OCI-LY1 (cell line): ENCODE measurements around the gene C2CD4D.

Experiments
- EZH2 ChIP-seq: fragments of 200-600 bp; sonication (generic), shearing (Covaris generic); IDR thresholded peaks from 2 replicates; pipeline ENCODE4 v1.8.0; 2017; ENCODE audit warnings: borderline replicate concordance, mixed run types, mild to moderate bottlenecking, antibody characterized with exemption, low read length, moderate library complexity, mixed read lengths
- TF ChIP-seq, protein P1 (sequence below): fragments of 200-600 bp; sonication (generic), shearing (Covaris generic); IDR thresholded peaks from 2 replicates; pipeline ENCODE4 v1.5.1; 2017; ENCODE audit warnings: mild to moderate bottlenecking, antibody characterized with exemption, low read length, moderate library complexity, mixed read lengths

DNA sequence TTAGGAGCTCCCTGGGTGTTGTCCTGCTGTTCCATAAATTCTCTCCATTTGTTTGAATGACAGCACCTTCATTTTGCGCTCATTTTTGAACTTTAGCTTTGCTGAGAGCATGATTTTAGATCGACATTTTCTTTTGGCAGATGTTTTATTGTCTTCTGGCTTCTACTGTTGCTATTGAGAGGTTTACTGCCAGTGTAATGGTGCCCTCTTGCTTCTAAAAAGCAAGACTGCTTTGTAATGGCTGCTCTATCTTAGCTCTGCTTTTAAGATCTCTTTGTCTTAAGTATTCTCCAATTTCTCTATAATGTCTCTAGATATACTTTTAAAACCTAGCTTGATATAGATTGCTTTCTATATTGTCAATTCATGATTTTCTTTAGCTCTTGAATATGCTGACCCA lies 41.9 kb upstream of the C2CD4D start:
- TF ChIP-seq EZH2, result no peak
- TF ChIP-seq, protein P1, sequence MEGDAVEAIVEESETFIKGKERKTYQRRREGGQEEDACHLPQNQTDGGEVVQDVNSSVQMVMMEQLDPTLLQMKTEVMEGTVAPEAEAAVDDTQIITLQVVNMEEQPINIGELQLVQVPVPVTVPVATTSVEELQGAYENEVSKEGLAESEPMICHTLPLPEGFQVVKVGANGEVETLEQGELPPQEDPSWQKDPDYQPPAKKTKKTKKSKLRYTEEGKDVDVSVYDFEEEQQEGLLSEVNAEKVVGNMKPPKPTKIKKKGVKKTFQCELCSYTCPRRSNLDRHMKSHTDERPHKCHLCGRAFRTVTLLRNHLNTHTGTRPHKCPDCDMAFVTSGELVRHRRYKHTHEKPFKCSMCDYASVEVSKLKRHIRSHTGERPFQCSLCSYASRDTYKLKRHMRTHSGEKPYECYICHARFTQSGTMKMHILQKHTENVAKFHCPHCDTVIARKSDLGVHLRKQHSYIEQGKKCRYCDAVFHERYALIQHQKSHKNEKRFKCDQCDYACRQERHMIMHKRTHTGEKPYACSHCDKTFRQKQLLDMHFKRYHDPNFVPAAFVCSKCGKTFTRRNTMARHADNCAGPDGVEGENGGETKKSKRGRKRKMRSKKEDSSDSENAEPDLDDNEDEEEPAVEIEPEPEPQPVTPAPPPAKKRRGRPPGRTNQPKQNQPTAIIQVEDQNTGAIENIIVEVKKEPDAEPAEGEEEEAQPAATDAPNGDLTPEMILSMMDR, result peak; percentile 9; the same call in 1 of the 2 replicates
